NT2/D1 (cell line): Measurements from ENCODE around the gene C21orf91.

Experiments
- DNase-seq: peaks from one replicate; pipeline ENCODE4 v3.0.0-alpha.2; 2011; ENCODE audit warnings: low read depth, low spot score
- H3K27me3 ChIP-seq: 2 replicates; pipeline ENCODE4 v1.6.0; 2011; ENCODE audit warnings: mild to moderate bottlenecking; ENCODE audit not compliant: insufficient read length, insufficient read depth
- H3K36me3 ChIP-seq: 2 replicates; pipeline ENCODE4 v1.6.1; 2011; ENCODE audit warnings: mild to moderate bottlenecking, low read length, mixed read lengths; ENCODE audit not compliant: insufficient read depth, insufficient read length
- H3K4me1 ChIP-seq: 2 replicates; pipeline ENCODE4 v1.5.1; 2011; ENCODE audit not compliant: insufficient read depth, insufficient read length
- H3K4me3 ChIP-seq: 2 replicates; pipeline ENCODE4 v1.5.1; 2011; ENCODE audit warnings: low read depth; ENCODE audit not compliant: insufficient read length
- H3K9ac ChIP-seq: 2 replicates; pipeline ENCODE4 v1.6.0; 2011; ENCODE audit warnings: low read depth; ENCODE audit not compliant: insufficient read length
- H3K9me3 ChIP-seq: 2 replicates; pipeline ENCODE4 v1.5.1; 2011; ENCODE audit warnings: mild to moderate bottlenecking, low read length; ENCODE audit not compliant: insufficient read depth
- SUZ12 ChIP-seq: IDR thresholded peaks from 2 replicates; pipeline ENCODE4 v1.6.1; 2011; ENCODE audit not compliant: insufficient read length, insufficient read depth; ENCODE audit errors: extremely low read depth
- YY1 ChIP-seq: IDR thresholded peaks from 2 replicates; pipeline ENCODE4 v1.6.1; 2011; ENCODE audit not compliant: insufficient read length, insufficient read depth
- ZNF274 ChIP-seq: IDR thresholded peaks from 2 replicates; pipeline ENCODE4 v1.6.1; 2011; ENCODE audit warnings: mild to moderate bottlenecking, low read depth, low read length

C21orf91 gene

DNA sequence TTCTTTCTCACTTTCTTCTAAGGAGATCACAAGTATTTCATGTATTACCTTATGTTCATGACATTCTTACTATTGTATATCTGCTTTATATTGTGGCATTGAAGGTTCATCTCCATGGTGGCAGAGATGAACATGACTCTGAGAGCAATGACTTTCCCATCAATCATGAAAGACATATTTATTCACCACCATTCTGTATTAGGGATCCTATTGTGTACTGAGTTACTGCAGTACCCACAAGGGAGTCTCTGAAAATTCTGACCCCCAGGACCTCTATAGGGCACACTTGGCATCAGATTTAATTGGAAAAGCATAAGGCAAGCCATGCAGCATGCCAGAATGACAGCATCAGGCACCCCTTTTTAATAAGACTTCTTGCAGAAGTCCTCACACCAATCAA lies 21.9 kb upstream of the C21orf91 start:
- no peak for DNase-seq
- H3K9ac ChIP-seq = no peak overlapping the region
- TF ChIP-seq YY1 (no peak), SUZ12 (no peak), ZNF274 (no peak)
- H3K36me3 ChIP-seq = no peaks in the 10 kb centered on the region
- H3K4me1 ChIP-seq = no peaks in the 10 kb centered on the region
- H3K4me3 ChIP-seq = no peak overlapping the region
- no peaks in the 10 kb centered on the region for H3K9me3 ChIP-seq
- H3K27me3 ChIP-seq = no peaks in the 10 kb centered on the region

DNA sequence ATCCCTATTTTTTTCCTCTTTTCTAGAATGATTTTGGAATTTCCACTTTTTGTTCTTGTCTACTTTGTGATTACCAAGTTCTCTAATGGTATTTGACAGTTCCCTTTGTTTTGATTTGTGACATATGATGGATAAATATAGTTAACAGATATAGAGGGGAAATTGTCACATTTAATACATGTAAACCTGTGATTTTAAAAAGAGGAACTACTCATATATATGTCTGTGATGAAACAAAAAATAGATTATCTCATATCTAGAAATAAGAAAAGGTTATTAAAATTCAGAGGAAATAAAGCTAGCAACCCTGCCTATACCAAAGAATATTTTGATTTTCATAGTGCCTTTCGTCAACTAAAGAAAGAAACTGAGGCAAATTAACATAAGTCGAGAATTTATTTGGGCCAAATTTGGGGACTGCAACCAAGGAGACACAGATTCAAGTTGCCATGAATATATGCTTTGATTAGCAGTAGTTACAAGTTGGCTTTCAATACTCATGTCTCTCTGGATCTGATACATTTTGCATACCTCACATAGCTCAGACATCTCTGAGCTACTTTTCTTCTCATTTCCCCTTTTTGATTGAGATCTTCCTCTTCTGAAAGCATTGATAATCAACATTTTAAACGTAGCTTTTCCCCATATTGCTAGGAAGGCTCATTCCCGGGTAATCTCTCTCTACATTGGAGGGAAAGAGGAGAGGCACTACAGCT lies 15.6 kb upstream of the C21orf91 start:
- no peak for DNase-seq
- H3K4me3 ChIP-seq = no peak overlapping the region
- H3K27me3 ChIP-seq = no peaks in the 10 kb centered on the region
- H3K4me1 ChIP-seq = no peaks in the 10 kb centered on the region
- no peaks in the 10 kb centered on the region for H3K9me3 ChIP-seq
- TF ChIP-seq YY1 (no peak), SUZ12 (no peak), ZNF274 (no peak)
- no peaks in the 10 kb centered on the region for H3K36me3 ChIP-seq
- no peak overlapping the region for H3K9ac ChIP-seq

DNA sequence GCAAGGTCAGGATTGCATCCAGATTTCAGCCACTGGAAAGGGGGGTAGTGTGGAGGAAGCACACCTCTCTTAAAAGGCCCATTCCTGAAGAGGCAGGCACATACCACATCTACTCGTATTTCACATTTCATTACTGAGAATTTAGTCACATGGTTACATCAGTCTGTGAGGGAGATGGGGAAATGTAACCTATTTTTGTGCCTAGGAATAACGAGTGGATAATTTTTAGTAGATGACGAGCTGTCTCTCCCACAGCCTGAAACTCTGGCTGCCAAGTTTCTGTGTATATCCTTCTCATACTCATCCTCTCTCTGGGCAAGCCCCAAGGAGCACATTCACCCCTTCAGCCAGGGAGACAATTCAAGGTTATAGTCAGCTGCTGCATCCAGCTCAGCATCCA lies 10.3 kb upstream of the C21orf91 start:
- no peak overlapping the region for H3K4me3 ChIP-seq
- TF ChIP-seq ZNF274 (no peak), SUZ12 (no peak), YY1 (no peak)
- no peaks in the 10 kb centered on the region for H3K4me1 ChIP-seq
- no peak overlapping the region for H3K9ac ChIP-seq
- DNase-seq = no peak
- H3K9me3 ChIP-seq = no peaks in the 10 kb centered on the region; the same call in 1 of the 2 replicates
- H3K36me3 ChIP-seq = no peaks in the 10 kb centered on the region
- H3K27me3 ChIP-seq = no peaks in the 10 kb centered on the region

DNA sequence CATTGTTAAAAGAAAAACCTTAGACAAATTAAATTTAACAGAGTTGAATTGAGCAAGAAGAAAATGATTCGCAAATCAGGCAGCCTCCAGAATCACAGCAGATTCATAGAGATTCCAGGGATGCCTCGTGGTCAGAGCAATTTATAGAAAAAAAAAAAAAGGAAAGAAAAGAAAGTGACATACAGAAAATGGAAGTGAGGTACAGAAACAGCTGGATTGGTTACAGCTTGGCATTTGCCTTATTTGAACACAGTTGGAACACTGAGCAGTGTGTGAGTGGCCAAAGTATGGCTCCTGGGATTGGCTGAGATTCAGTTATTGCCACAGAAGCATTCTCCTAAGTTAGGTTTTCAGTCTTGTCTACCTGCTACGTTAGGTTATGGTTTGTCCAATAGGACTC lies 9.1 kb upstream of the C21orf91 start:
- no peaks in the 10 kb centered on the region for H3K4me1 ChIP-seq
- no peak overlapping the region for H3K4me3 ChIP-seq
- H3K9me3 ChIP-seq = no peaks in the 10 kb centered on the region; the same call in 1 of the 2 replicates
- no peaks in the 10 kb centered on the region for H3K27me3 ChIP-seq
- TF ChIP-seq ZNF274 = no peak
- TF ChIP-seq YY1 = no peak
- no peak for TF ChIP-seq SUZ12
- no peak for DNase-seq
- no peak overlapping the region for H3K9ac ChIP-seq
- H3K36me3 ChIP-seq = no peaks in the 10 kb centered on the region

DNA sequence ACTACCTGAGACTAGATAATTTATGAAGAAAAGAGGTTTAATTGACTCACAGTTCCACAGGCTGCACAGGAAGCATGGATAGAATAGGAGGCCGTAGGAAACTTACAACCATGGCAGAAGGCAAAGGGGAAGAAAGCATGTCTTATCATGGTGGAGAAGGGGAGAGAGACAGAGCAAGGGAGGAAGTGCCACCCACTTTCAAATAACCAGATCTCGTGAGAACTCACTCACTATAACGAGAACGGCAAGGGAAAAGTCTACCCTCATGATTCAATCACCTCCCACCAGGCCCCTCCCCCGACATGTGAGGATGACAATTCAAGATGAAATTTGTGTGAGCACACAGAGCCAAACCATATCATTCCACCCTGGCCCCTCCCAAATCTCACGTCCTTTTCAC lies 4.7 kb upstream of the C21orf91 start:
- Histone ChIP-seq H3K4me1 (no peaks in the 10 kb centered on the region), H3K4me3 (no peak overlapping the region), H3K36me3 (no peaks in the 10 kb centered on the region), H3K9me3 (no peaks in the 10 kb centered on the region; the same call in 1 of the 2 replicates), H3K9ac (no peak overlapping the region), H3K27me3 (no peaks in the 10 kb centered on the region)
- no peak for DNase-seq
- no peak for TF ChIP-seq ZNF274
- TF ChIP-seq SUZ12 = no peak
- no peak for TF ChIP-seq YY1

DNA sequence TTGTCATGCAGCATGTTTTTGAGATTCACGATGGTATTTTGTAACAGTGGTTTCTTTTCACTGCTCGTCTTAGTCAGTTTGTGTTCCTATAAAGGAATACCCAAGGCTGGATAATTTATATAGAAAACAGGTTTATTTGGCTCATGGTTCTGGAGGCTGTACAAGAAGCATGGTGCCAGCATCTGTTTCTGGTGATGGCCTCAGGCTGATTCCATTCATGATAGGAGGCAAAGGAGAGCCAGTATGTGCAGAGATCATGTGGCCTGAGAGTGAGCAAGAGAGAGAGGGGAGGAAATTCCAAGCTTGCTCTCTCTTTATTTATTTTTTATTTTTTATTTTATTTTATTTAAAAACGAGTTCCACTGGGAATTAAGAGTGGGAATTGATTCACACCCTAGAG lies 2.0 kb upstream of the C21orf91 start:
- no peak overlapping the region for H3K4me3 ChIP-seq
- no peaks in the 10 kb centered on the region for H3K4me1 ChIP-seq
- no peaks in the 10 kb centered on the region; the same call in 1 of the 2 replicates for H3K9me3 ChIP-seq
- H3K9ac ChIP-seq = no peak overlapping the region
- no peak for DNase-seq
- H3K27me3 ChIP-seq = no peaks in the 10 kb centered on the region
- H3K36me3 ChIP-seq = peaks cover 13% of the 10 kb centered on the region
- TF ChIP-seq YY1 = no peak

DNA sequence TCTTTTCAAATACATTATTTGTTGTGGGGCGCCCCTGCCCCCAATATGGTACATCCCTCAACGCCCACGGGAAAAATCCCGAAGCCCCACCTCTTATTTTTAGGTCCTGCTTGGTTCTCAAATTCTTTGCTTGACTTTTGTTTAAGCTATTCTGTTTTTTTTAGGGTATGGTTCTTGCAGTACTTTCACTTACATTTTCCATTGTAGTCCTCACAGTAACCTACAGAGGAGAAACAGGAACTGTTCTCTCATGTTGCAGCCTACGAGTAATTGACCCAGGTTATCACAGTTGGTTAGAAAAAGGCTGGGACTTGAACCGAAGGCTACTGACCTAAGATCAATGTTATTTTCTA lies 697 bp upstream of the C21orf91 start:
- H3K4me3 ChIP-seq = peak overlapping the region; percentile 86
- no peaks in the 10 kb centered on the region for H3K9me3 ChIP-seq
- H3K4me1 ChIP-seq = no peaks in the 10 kb centered on the region
- peak overlapping the region; percentile 94 for H3K9ac ChIP-seq
- TF ChIP-seq ZNF274 (no peak), SUZ12 (no peak), YY1 (no peak)
- DNase-seq = no peak
- H3K36me3 ChIP-seq = peaks cover 25% of the 10 kb centered on the region
- H3K27me3 ChIP-seq = no peaks in the 10 kb centered on the region

DNA sequence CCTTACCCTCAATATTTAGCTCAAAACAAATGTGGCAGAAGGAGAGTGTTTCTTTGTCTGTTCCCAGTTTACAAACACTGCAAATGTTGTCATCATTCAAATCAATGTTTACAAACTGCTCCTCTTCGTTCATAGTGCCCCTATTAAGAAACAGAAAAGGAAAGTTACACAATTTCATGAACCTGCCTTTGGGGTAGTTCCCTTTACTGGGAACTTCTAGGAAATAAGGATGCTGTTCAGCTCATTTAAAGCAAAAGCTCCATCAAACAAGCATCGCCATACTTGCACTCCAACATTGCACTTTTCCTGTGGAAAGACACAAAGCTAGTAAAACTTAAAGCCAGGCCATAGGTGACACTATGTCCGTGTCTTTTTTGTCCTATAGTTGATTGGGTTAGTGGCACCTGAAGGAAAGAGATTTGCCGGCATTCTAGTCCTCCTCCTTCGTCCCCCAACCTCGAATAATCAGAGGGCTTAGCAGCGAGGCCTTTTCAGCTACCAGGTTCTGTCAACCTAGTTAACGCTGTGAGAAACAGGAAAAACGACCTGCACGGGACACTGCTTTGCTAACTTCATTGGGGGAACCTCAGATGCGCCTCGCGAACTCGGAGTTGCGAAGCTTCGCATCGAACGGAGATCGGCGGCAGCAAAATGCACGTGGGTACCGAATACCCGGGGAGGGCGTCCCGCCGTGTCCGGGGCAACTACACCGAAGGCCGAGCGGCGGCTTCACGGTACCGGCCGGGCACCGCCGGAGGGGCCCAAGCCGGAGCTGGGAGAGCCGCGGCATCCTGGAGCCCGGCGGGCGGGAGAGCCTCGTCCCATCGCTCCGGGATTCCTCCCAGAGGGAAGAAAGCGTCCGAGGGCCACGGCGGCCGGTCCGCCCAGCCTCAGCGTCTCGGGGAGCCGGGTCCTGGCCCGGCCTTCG lies 706 bp downstream of the C21orf91 start:
- H3K4me1 ChIP-seq = no peaks in the 10 kb centered on the region
- H3K36me3 ChIP-seq = peaks cover 39% of the 10 kb centered on the region
- no peak for TF ChIP-seq SUZ12
- TF ChIP-seq YY1 = no peak
- TF ChIP-seq ZNF274 = no peak
- peak overlapping the region; percentile 86 for H3K4me3 ChIP-seq
- no peaks in the 10 kb centered on the region for H3K27me3 ChIP-seq
- H3K9me3 ChIP-seq = no peaks in the 10 kb centered on the region
- DNase-seq = peak; percentile 38
- H3K9ac ChIP-seq = peak overlapping the region; percentile 94
